K562 (cell line): ENCODE measurements around the gene CEP170. TPM values are rescaled to one million over a fixed set of nuclear protein-coding genes. Genes with fewer than 3 reads are reported as not detected.

Experiments used
- ATAC-seq: fragments of 200-7000 bp; cut with Tn5 transposase; 3 replicates; pipeline ENCODE4 v1.9.1; 2020; ENCODE audit warnings: moderate library complexity
- BruUV-seq: library from RNA; stranded (reverse); fragments of 400-500 nt; replicated peaks from 2 replicates; lab custom pipeline; 2021; lab: Mats Ljungman, UMichigan
- CTCF ChIA-PET: fragments of 300-600 bp; formaldehyde crosslinking; extraction: SDS; loops from one replicate; lab custom pipeline; 2021; ENCODE audit warnings: low intra/inter-chr PET ratio; lab: Yijun Ruan, JAX
- POLR2A ChIA-PET: fragments of 300-600, 350-650 bp; sonication (Branson Sonifier 250); formaldehyde crosslinking; extraction: SDS; loops from one replicate; lab custom pipeline; 2021; ENCODE audit warnings: antibody characterized with exemption, inconsistent platforms; lab: Yijun Ruan, JAX
- DNase-seq, 4 experiments: peaks; one replicate each; pipeline versions ENCODE4 v3.0.0 to v3.0.0-alpha.2; 2011 to 2018; ENCODE audit warnings: low spot score in 3 of 4, mixed read lengths in 3 of 4; ENCODE audit errors: extremely low read depth in 1 of 4
- FAIRE-seq: peaks from 2 replicates; lab custom pipeline; 2011; peaks lifted over from hg19 to GRCh38; lab: Jason Lieb, UNC
- H2AFZ ChIP-seq: 2 replicates; pipeline ENCODE4 v1.6.0; 2011; ENCODE audit warnings: low read depth, low read length, control low read depth, inconsistent platforms
- H3K27ac ChIP-seq: fragments of 200-600 bp; 3 replicates; pipeline ENCODE4 v1.8.0; 2011; ENCODE audit warnings: low read depth, mild to moderate bottlenecking, control low read depth, inconsistent platforms, low read length, moderate library complexity, mixed read lengths; ENCODE audit errors: extremely low read depth
- H3K27me3 ChIP-seq, 2 experiments: fragments of 300-600 bp in 1 of 2; 2 replicates in 1 of 2; 3 replicates in 1 of 2; pipeline versions ENCODE4 v1.6.0 to v1.8.0; 2011; ENCODE audit warnings: inconsistent platforms in 2 of 2, low read length in 2 of 2, mild to moderate bottlenecking in 1 of 2, mixed read lengths in 1 of 2, moderate library complexity in 1 of 2; ENCODE audit not compliant: control insufficient read depth in 2 of 2, insufficient read depth in 2 of 2
- H3K36me3 ChIP-seq: fragments of 300-600 bp; 3 replicates; pipeline ENCODE4 v1.8.0; 2011; ENCODE audit warnings: mild to moderate bottlenecking, low read length, inconsistent platforms; ENCODE audit not compliant: control insufficient read depth, insufficient read depth
- H3K4me1 ChIP-seq, 2 experiments: fragments of 200-600 bp in 1 of 2; replicated peaks in 1 of 2; 2 replicates in 1 of 2; 3 replicates in 1 of 2; pipeline versions ENCODE4 v1.5.1 to v1.8.0; 2011; ENCODE audit warnings: inconsistent platforms in 2 of 2, low read length in 2 of 2, mild to moderate bottlenecking in 1 of 2, mixed read lengths in 1 of 2, moderate library complexity in 1 of 2; ENCODE audit not compliant: control insufficient read depth in 2 of 2, insufficient read depth in 2 of 2
- H3K4me2 ChIP-seq: 2 replicates; pipeline ENCODE4 v1.6.1; 2011; ENCODE audit warnings: low read length, control low read depth, inconsistent platforms, mixed read lengths; ENCODE audit not compliant: insufficient read depth
- H3K4me3 ChIP-seq: fragments of 200-600 bp; sonication (generic), shearing (Covaris generic); 2 replicates; pipeline ENCODE4 v1.5.1; 2016; ENCODE audit warnings: control low read depth, inconsistent platforms
- H3K79me2 ChIP-seq: fragments of 200-600 bp; 3 replicates; pipeline ENCODE4 v1.8.0; 2011; ENCODE audit warnings: low read length, inconsistent platforms; ENCODE audit not compliant: control insufficient read depth, insufficient read depth
- H3K9ac ChIP-seq, 2 experiments: 2 replicates each; pipeline versions ENCODE4 v1.6.0 to v1.6.1; 2011; ENCODE audit warnings: low read depth in 2 of 2, low read length in 2 of 2, control low read depth in 1 of 2, inconsistent platforms in 1 of 2, mild to moderate bottlenecking in 1 of 2, mixed read lengths in 1 of 2; ENCODE audit not compliant: insufficient read depth in 1 of 2
- H3K9me1 ChIP-seq: one replicate; pipeline ENCODE4 v1.6.0; 2011; ENCODE audit warnings: inconsistent platforms, mild to moderate bottlenecking, low read length, moderate library complexity; ENCODE audit not compliant: control insufficient read depth, insufficient read depth
- H3K9me3 ChIP-seq: replicated peaks from 2 replicates; pipeline ENCODE4 v1.5.1; 2011; ENCODE audit warnings: low read depth, low read length, inconsistent platforms; ENCODE audit not compliant: control insufficient read depth, insufficient read depth
- H4K20me1 ChIP-seq: replicated peaks from 2 replicates; pipeline ENCODE4 v1.6.1; 2011; ENCODE audit warnings: low read length, inconsistent platforms, mixed read lengths; ENCODE audit not compliant: control insufficient read depth, insufficient read depth
- E2F3 ChIP-seq: fragments of 250-450 bp; sonication (Bioruptor Pico); IDR thresholded peaks from 2 replicates; pipeline ENCODE4 v1.4.0; 2020; ENCODE audit warnings: mild to moderate bottlenecking
- ETS2 ChIP-seq: IDR thresholded peaks from 2 replicates; pipeline ENCODE4 v1.6.1; 2016; ENCODE audit warnings: borderline replicate concordance, missing genetic modification characterization, mild to moderate bottlenecking, moderate library complexity, missing compliant biosample characterization; ENCODE audit not compliant: poor library complexity, severe bottlenecking
- GTF2A2 ChIP-seq: IDR thresholded peaks from 2 replicates; pipeline ENCODE4 v1.6.1; 2016; ENCODE audit warnings: mild to moderate bottlenecking, missing genetic modification characterization, missing compliant biosample characterization
- HDAC3 ChIP-seq: fragments of 450-650 bp; IDR thresholded peaks from 2 replicates; pipeline ENCODE4 v1.6.1; 2018; ENCODE audit warnings: borderline replicate concordance, mild to moderate bottlenecking, moderate library complexity; ENCODE audit not compliant: partially characterized antibody
- MAFF ChIP-seq: IDR thresholded peaks from 2 replicates; pipeline ENCODE4 v1.6.1; 2012; ENCODE audit warnings: low read length, improper control_type of control experiment
- NCOR1 ChIP-seq: fragments of 450-650 bp; IDR thresholded peaks from 2 replicates; pipeline ENCODE4 v1.6.1; 2016; ENCODE audit warnings: mild to moderate bottlenecking, moderate library complexity
- NFRKB ChIP-seq: fragments of 450-650 bp; IDR thresholded peaks from 2 replicates; pipeline ENCODE4 v1.6.1; 2016; ENCODE audit warnings: low read depth
- SETDB1 ChIP-seq: IDR thresholded peaks from one replicate; pipeline ENCODE4 v1.6.1; 2012; ENCODE audit warnings: low read length, control low read depth, inconsistent platforms
- SMARCA5 ChIP-seq: fragments of 450-650 bp; IDR thresholded peaks from 2 replicates; pipeline ENCODE4 v1.6.1; 2016
- SREBF1 ChIP-seq: fragments of 150-350 bp; IDR thresholded peaks from 2 replicates; pipeline ENCODE4 v1.6.1; 2014; ENCODE audit warnings: antibody characterized with exemption, low read depth, low read length, borderline replicate concordance
- SRF ChIP-seq, 2 experiments: fragments of 250-450, 450-650 bp in 1 of 2; sonication (Bioruptor Pico) in 1 of 2; sonication (generic) in 1 of 2; formaldehyde crosslinking; IDR thresholded peaks; 2 replicates each; pipeline versions ENCODE4 v1.5.0 to v1.5.1; 2020 to 2022; ENCODE audit warnings: mild to moderate bottlenecking in 1 of 2, missing genetic modification reagents in 1 of 2
- STAT5A ChIP-seq: IDR thresholded peaks from 2 replicates; pipeline ENCODE4 v1.6.1; 2012; ENCODE audit warnings: low read length, inconsistent platforms, borderline replicate concordance
- TCFL5 ChIP-seq: fragments of 250-450 bp; sonication (Bioruptor Pico); conservative IDR thresholded peaks from 2 replicates; pipeline ENCODE4 v1.6.1; 2021; ENCODE audit warnings: mild to moderate bottlenecking, moderate library complexity, matching md5 sums
- TEAD4 ChIP-seq, 2 experiments: sonication (generic) in 1 of 2; formaldehyde crosslinking in 1 of 2; IDR thresholded peaks; 2 replicates each; pipeline versions ENCODE4 v1.6.1 to v1.8.0; 2012 to 2022; ENCODE audit warnings: borderline replicate concordance in 1 of 2, inconsistent platforms in 1 of 2, low read length in 1 of 2, mild to moderate bottlenecking in 1 of 2, missing genetic modification reagents in 1 of 2
- ZFP36 ChIP-seq: fragments of 150-350 bp; IDR thresholded peaks from 2 replicates; pipeline ENCODE4 v1.6.1; 2018; ENCODE audit warnings: low read length, low read depth; ENCODE audit not compliant: partially characterized antibody
- ZFX ChIP-seq: sonication (generic); formaldehyde crosslinking; IDR thresholded peaks from 2 replicates; pipeline ENCODE4 v1.8.0; 2022; ENCODE audit warnings: mild to moderate bottlenecking, missing genetic modification reagents, moderate library complexity
- ZNF224 ChIP-seq: sonication (generic); formaldehyde crosslinking; IDR thresholded peaks from 2 replicates; pipeline ENCODE4 v1.8.0; 2022; ENCODE audit warnings: mild to moderate bottlenecking, missing genetic modification reagents
- ZNF3 ChIP-seq: fragments of 250-450 bp; sonication (Bioruptor Pico); IDR thresholded peaks from 2 replicates; pipeline ENCODE4 v1.5.0; 2021; ENCODE audit warnings: mild to moderate bottlenecking, moderate library complexity
- ZSCAN32 ChIP-seq: fragments of 450-650 bp; formaldehyde crosslinking; IDR thresholded peaks from 2 replicates; pipeline ENCODE4 v1.4.0; 2020; ENCODE audit warnings: mild to moderate bottlenecking, moderate library complexity
- WGBS: fragments of 100-300 bp; shearing (Covaris generic); methylation state at CpG from one replicate; pipeline ENCODE4 v1.1.6; 2016; ENCODE audit warnings: low coverage, mixed read lengths; ENCODE audit not compliant: insufficient coverage; ENCODE audit errors: missing lambda C conversion rate; 5-methylcytosine and 5-hydroxymethylcytosine counted together
- in situ Hi-C: fragments of 300-500 bp; cut with MboI; formaldehyde crosslinking; loops from 4 replicates; pipeline ENCODE4 v1.15.0; 2018; ENCODE audit warnings: inconsistent platforms, mixed read lengths
- intact Hi-C: fragments of 100-400 bp; cut with micrococcal nuclease; formaldehyde crosslinking; loops from 2 replicates; pipeline ENCODE4 v1.14.2; 2022
- polyA plus RNA-seq, 8 experiments: library from polyadenylated mRNA; depleted of rRNA in 4 of 8; stranded (reverse) in 5 of 8; unstranded in 3 of 8; fragments of >200 nt; fragmentation: Nextera tagmentation in 2 of 8; fragmentation: Illumina TruSeq in 1 of 8; extraction: Ambion mirVana in 2 of 8; extraction: Trizol in 1 of 8; gene quantifications; 2 replicates each; pipeline versions ENCODE4 v1.2.1 to v1.2.3, GENCODE V29; 2011 to 2014; ENCODE audit warnings: inconsistent platforms in 1 of 8, missing spikeins in 1 of 8
- total RNA-seq, 7 experiments: library from RNA; depleted of rRNA in 6 of 7; stranded (reverse); fragments of >200 nt in 6 of 7; fragmentation: Illumina TruSeq in 2 of 7; extraction: Trizol in 2 of 7; gene quantifications; 2 replicates each; pipeline versions ENCODE4 v1.2.1 to v1.2.3, GENCODE V29; 2011 to 2021; ENCODE audit warnings: low replicate concordance in 1 of 7
- TF ChIP-seq, protein P1 (sequence below): fragments of 150-350 bp; conservative IDR thresholded peaks from 2 replicates; pipeline ENCODE4 v1.6.1; 2014; ENCODE audit warnings: low read length

CEP170 gene
- total and polyA plus RNA-seq, 9 of the 15 experiments (the other 6 are each of a cell fraction or from before 2014, with no cell fraction given) = 22.6 to 110 (median 68.5) TPM

DNA sequence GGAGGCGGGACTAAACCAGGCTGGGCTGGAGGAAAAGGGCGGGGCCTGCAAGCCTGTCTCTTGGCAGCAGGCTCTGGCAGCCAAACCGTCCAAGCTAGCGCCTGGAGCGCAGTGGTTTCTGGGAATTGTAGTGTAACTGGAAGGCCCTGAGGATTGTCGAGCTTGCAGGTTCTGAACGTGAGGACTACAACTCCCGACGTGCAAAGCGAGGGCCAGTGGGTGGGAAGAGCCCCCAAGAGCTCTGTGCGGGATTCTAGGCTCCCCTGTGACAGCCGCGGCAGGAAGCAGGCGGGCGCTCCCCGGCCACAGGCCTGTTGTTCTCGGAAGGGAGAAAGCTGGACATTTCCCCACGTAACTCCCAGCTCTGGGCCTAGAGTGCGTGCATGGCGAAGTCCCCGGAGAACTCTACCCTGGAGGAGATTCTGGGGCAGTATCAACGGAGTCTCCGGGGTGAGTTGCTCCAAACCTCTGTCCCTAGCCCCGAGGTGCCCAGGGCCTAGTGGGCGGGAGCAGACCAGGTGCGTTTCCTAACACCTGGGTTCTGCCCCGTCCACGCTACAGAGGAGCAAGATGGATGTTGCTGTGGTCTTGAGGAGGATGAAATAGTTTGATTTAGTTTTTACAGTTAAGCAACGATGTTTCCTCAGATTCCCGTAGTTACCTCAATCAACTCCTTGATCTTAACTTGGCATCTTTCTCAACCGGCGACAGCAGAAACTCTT lies 871 bp upstream of the CEP170 start, which contains the start of gene SDCCAG8:
Gene SDCCAG8, plus strand, starts transcription at position 251 of the 722 bp plus-strand sequence. Its CDS starts 133 bp downstream, at position 384.
- CTCF ChIA-PET = no interaction called here
- TF ChIP-seq SETDB1 (no peak), E2F3 (CRISPR knock-in tag) (peak; percentile 87), NCOR1 (no peak), ZNF224 (CRISPR knock-in tag) (peak; percentile 78; the same call in 1 of the 2 replicates), TEAD4 (IDR thresholded peaks at IDR 0.05; ENCODE audit: low read length) (no peak; the same call in 1 of the 2 replicates), TEAD4 (CRISPR knock-in tag; IDR thresholded peaks at IDR 0.05; ENCODE audit: borderline replicate concordance) (no peak), NFRKB (peak; percentile 87; the same call in 1 of the 2 replicates), ZSCAN32 (CRISPR knock-in tag) (no peak), ZFX (CRISPR knock-in tag) (peak; percentile 99), TCFL5 (no peak), ETS2 (tag) (no peak), MAFF (peak; percentile 37; the same call in 1 of the 2 replicates), HDAC3 (no peak), SMARCA5 (no peak), STAT5A (0 out of 2 replicates have a peak, but pooled peaks have one; percentile 35), GTF2A2 (tag) (no peak), SRF (CRISPR knock-in tag; IDR thresholded peaks at IDR 0.05) (0 out of 4 replicates have a peak, but pooled peaks of 1 of the 2 experiments have one; percentile 38), SREBF1 (no peak), ZFP36 (peak; percentile 21), ZNF3 (CRISPR knock-in tag) (no peak)
- TF ChIP-seq, protein P1, sequence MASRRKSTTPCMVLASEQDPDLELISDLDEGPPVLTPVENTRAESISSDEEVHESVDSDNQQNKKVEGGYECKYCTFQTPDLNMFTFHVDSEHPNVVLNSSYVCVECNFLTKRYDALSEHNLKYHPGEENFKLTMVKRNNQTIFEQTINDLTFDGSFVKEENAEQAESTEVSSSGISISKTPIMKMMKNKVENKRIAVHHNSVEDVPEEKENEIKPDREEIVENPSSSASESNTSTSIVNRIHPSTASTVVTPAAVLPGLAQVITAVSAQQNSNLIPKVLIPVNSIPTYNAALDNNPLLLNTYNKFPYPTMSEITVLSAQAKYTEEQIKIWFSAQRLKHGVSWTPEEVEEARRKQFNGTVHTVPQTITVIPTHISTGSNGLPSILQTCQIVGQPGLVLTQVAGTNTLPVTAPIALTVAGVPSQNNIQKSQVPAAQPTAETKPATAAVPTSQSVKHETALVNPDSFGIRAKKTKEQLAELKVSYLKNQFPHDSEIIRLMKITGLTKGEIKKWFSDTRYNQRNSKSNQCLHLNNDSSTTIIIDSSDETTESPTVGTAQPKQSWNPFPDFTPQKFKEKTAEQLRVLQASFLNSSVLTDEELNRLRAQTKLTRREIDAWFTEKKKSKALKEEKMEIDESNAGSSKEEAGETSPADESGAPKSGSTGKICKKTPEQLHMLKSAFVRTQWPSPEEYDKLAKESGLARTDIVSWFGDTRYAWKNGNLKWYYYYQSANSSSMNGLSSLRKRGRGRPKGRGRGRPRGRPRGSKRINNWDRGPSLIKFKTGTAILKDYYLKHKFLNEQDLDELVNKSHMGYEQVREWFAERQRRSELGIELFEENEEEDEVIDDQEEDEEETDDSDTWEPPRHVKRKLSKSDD = no peak

More for the DNA sequence above, 871 bp upstream of the CEP170 start, which contains the start of gene SDCCAG8:
- TSS peak; percentile 74 for BruUV-seq
- Histone ChIP-seq H3K79me2 (peaks cover 72% of the 10 kb centered on the region), H3K9me3 (no peaks in the 10 kb centered on the region), H2AFZ (peak within 1 kb of the TSS; percentile 93), H3K27me3 (no peaks in the 10 kb centered on the region), H4K20me1 (no peaks in the 10 kb centered on the region), H3K4me3 (peak within 1 kb of the TSS; percentile 82), H3K4me2 (peak within 1 kb of the TSS; percentile 90), H3K27ac (peak within 1 kb of the TSS; percentile 97), H3K36me3 (no peaks in the 10 kb centered on the region; the same call in 2 of the 3 replicates), H3K9me1 (no peaks in the 10 kb centered on the region), H3K9ac (peak within 1 kb of the TSS; percentile 91 to 96), H3K4me1 (peaks cover 9 to 13% of the 10 kb centered on the region in 2 experiments)
- FAIRE-seq (peak; percentile 98), ATAC-seq (peak; percentile 81), DNase-seq (peak; percentile 91 to 100 (median 94))
- WGBS = under 1% methylated on average over 32 of the region's 32 CpGs
- POLR2A ChIA-PET = interaction anchor here (0.7 to 4.1 kb wide), 12 partner anchors 9 to 1097 kb away, joined by 3 to 19 read pairs (median 5); no protein-coding TSS in a partner anchor
- in situ Hi-C loops = no loop called here
- intact Hi-C loops = loop anchor here (2.0 to 5.0 kb wide), 3 partner anchors 43 to 1606 kb away; partner anchors contain the start of gene HNRNPU
